ENCODE results near the gene GATAD2B. TPM values are rescaled to one million over a fixed set of nuclear protein-coding genes. Genes with fewer than 3 reads are reported as not detected.

GATAD2B gene
- total and polyA plus RNA-seq, 2 of the 4 experiments (the other 2 are of a cell fraction): 3.8 to 6.2 TPM

GRCh38 chr1:153882296-153882912 lies 40.4 kb downstream of the GATAD2B start:
- Histone ChIP-seq H3K4ac (ENCODE audit: low read depth, low read length) (peak overlapping the region; percentile 23), H4K91ac (ENCODE audit: insufficient read depth, low read depth, low read length) (peak overlapping the region; percentile 70), H2BK15ac (ENCODE audit: low read depth, low read length) (no peak overlapping the region), H3K27ac (ENCODE audit: insufficient read depth, low read length) (peak overlapping the region; percentile 28; the same call in 1 of the 2 replicates), H2BK120ac (ENCODE audit: low read depth, low read length) (no peak overlapping the region; the same call in 1 of the 2 replicates), H3K4me1 (ENCODE audit: control insufficient read depth, insufficient read depth, low read length) (peaks cover 6% of the 10 kb centered on the region), H3K23ac (ENCODE audit: low read depth, low read length) (peak overlapping the region; percentile 82; the same call in 1 of the 2 replicates), H4K5ac (ENCODE audit: low read depth, low read length) (peak overlapping the region; percentile 96), H4K8ac (ENCODE audit: low read depth in 2 of 2, low read length in 2 of 2) (peak overlapping the region; percentile 67 to 96), H4K20me1 (ENCODE audit: insufficient read depth, low read length) (peaks cover 7% of the 10 kb centered on the region; the same call in 1 of the 2 replicates), H3K9ac (ENCODE audit: low read depth, low read length) (peak overlapping the region; percentile 67; the same call in 1 of the 2 replicates), H3K9me1 (ENCODE audit: insufficient read depth, low read length) (peaks cover under 1% of the 10 kb centered on the region; the same call in 1 of the 2 replicates), H2BK20ac (ENCODE audit: low read depth, low read length) (peak overlapping the region; percentile 4; the same call in 1 of the 2 replicates), H3K79me1 (ENCODE audit: low read depth in 1 of 2, low read length in 2 of 2) (peaks cover 10 to 54% of the 10 kb centered on the region in 2 experiments; a peak in 3 of 4 replicates), H3K14ac (replicated peaks; ENCODE audit: low read depth, low read length) (peak overlapping the region; percentile 90), H2AFZ (replicated peaks; ENCODE audit: low read length, poor library complexity) (no peak overlapping the region), H3K4me2 (ENCODE audit: low read depth, low read length) (peak overlapping the region; percentile 96), H3K27me3 (ENCODE audit: control insufficient read depth, insufficient read depth, low read length) (no peaks in the 10 kb centered on the region), H3K9me3 (ENCODE audit: control insufficient read depth, insufficient read depth, low read length) (no peaks in the 10 kb centered on the region), H3K56ac (ENCODE audit: extremely low read depth, insufficient read depth, low read length) (no peak overlapping the region), H3K18ac (ENCODE audit: low read depth, low read length) (peak overlapping the region; percentile 95), H3K36me3 (ENCODE audit: control insufficient read depth, insufficient read depth, low read length) (no peaks in the 10 kb centered on the region; the same call in 1 of the 2 replicates), H2BK5ac (ENCODE audit: low read depth, low read length, poor library complexity, severe bottlenecking) (peak overlapping the region; percentile 93), H2AK9ac (replicated peaks; ENCODE audit: low read depth, low read length, poor library complexity) (no peak overlapping the region), H2AK5ac (ENCODE audit: low read depth, low read length) (no peak overlapping the region), H3K4me3 (ENCODE audit: insufficient read depth, low read depth, low read length) (no peak overlapping the region)
- dilution Hi-C loops (cut with HindIII; ENCODE audit: low sequenced_read_pairs, unreplicated experiment): no loop called here
- intact Hi-C loops (cut with micrococcal nuclease): loop anchor here (5.0 kb wide), 1 partner anchor 40 kb away; the partner anchor contains the start of gene GATAD2B
- ChIA-PET CTCF (no interaction called here), POLR2A (ENCODE audit: unreplicated experiment) (no interaction called here)
- in situ Hi-C loops (cut with MboI; ENCODE audit: low sequenced_read_pairs): no loop called here
- DNase-seq (peak; percentile 28), ATAC-seq (ENCODE audit: low read depth) (no peak)
- TF ChIP-seq FOS (IDR thresholded peaks at IDR 0.05; ENCODE audit: low read depth, low read length) (no peak), POLR2A (IDR thresholded peaks at IDR 0.05; ENCODE audit: low read depth, low read length) (no peak), MAFK (IDR thresholded peaks at IDR 0.05; ENCODE audit: low read depth, low read length) (no peak), MXI1 (IDR thresholded peaks at IDR 0.05; ENCODE audit: borderline replicate concordance, low read depth, low read length) (no peak), USF2 (IDR thresholded peaks at IDR 0.05; ENCODE audit: low read depth, low read length) (no peak)
- no TSS peak for BruUV-seq (replicated peaks)
- no CpG with 5 or more reads among the region's 3 CpGs for WGBS, 2 experiments (ENCODE audit: extremely low coverage in 2 of 2, insufficient read length in 1 of 2)
